ENCODE measurements around the gene CHST4.

GRCh38 chr16:71547168-71547567 lies 20.9 kb downstream of the CHST4 start:
- TF ChIP-seq CTCF (IDR thresholded peaks at IDR 0.05), result no peak
- no peak for TF ChIP-seq POLR2A (IDR thresholded peaks at IDR 0.05)

Measured in vagina (tissue), 2 donors.